GF-D8 (cell line): ENCODE measurements around the gene SIK3.
"Not testable (repeated sequence)": the region's sequence is repeated elsewhere in the genome, so short reads cannot be mapped to it uniquely, and the experiment has no call there.

Source experiments
- DNase-seq: peaks from one replicate; lab custom pipeline; 2025; lab: John Stamatoyannopoulos, UW

The SIK3 gene

GRCh38 chr11:117098269-117099232, at the start of gene SIK3:
SIK3 (minus strand) TSS chr11:117098428; CDS start chr11:117098415, 13 bp downstream.
- peak; percentile 97 for DNase-seq

GRCh38 chr11:117146521-117146920, 48.3 kb upstream of the SIK3 start:
- no peak for DNase-seq

GRCh38 chr11:117145393-117145761, 47.1 kb upstream of the SIK3 start:
- peak; percentile 78 for DNase-seq

GRCh38 chr11:117144477-117145392, 46.5 kb upstream of the SIK3 start:
- DNase-seq: peak; percentile 84

GRCh38 chr11:117143871-117144476, 45.7 kb upstream of the SIK3 start, which contains the start of gene PAFAH1B2:
PAFAH1B2 (plus strand) TSS chr11:117144287; CDS start chr11:117152448, 8,161 bp downstream.
- peak; percentile 99 for DNase-seq

GRCh38 chr11:117143390-117143789, 45.2 kb upstream of the SIK3 start:
- DNase-seq: peak; percentile 76

- not testable (repeated sequence) for DNase-seq
These were observed 39.2 kb upstream of the SIK3 start for GRCh38 chr11:117137223-117138086.

GRCh38 chr11:117134979-117135378, 36.8 kb upstream of the SIK3 start:
- not testable (repeated sequence) for DNase-seq

- DNase-seq: no peak
These were observed 36.2 kb upstream of the SIK3 start for GRCh38 chr11:117134431-117134830.

GRCh38 chr11:117130879-117131278, 32.7 kb upstream of the SIK3 start:
- no peak for DNase-seq

GRCh38 chr11:117130396-117130795, 32.2 kb upstream of the SIK3 start:
- DNase-seq: not testable (repeated sequence)

GRCh38 chr11:117128289-117128688, 30.1 kb upstream of the SIK3 start:
- DNase-seq: no peak

GRCh38 chr11:117127171-117127901, 29.1 kb upstream of the SIK3 start:
- DNase-seq: no peak

- no peak for DNase-seq
These were observed 28.2 kb upstream of the SIK3 start for GRCh38 chr11:117126223-117126965.

- DNase-seq: no peak
These were observed 24.3 kb upstream of the SIK3 start for GRCh38 chr11:117122556-117122955.

- DNase-seq: no peak
These were observed 22.9 kb upstream of the SIK3 start for GRCh38 chr11:117121176-117121575.

GRCh38 chr11:117117681-117118080, 19.5 kb upstream of the SIK3 start:
- no peak for DNase-seq

- not testable (repeated sequence) for DNase-seq
These were observed 14.7 kb upstream of the SIK3 start for GRCh38 chr11:117112939-117113338.

GRCh38 chr11:117112497-117112896, 14.3 kb upstream of the SIK3 start:
- peak; percentile 39 for DNase-seq
